ENCODE data around the gene ACAP2.
"Not testable (repeated sequence)": the region's sequence is repeated elsewhere in the genome, so short reads cannot be mapped to it uniquely, and the experiment has no call there.

The ACAP2 gene

GRCh38 chr3:195443391-195443989, 670 bp upstream of the ACAP2 start:
- no peak for DNase-seq

- peak; percentile 47 for DNase-seq
Measured at GRCh38 chr3:195441992-195442572, 738 bp downstream of the ACAP2 start.

GRCh38 chr3:195441476-195441991, 1.3 kb downstream of the ACAP2 start:
- DNase-seq, result no peak

- no peak for DNase-seq
Measured at GRCh38 chr3:195441051-195441450, 1.8 kb downstream of the ACAP2 start.

GRCh38 chr3:195440379-195440778, 2.4 kb downstream of the ACAP2 start:
- DNase-seq, result no peak

- DNase-seq, result no peak
Measured at GRCh38 chr3:195438371-195438770, 4.4 kb downstream of the ACAP2 start.

GRCh38 chr3:195425849-195426248, 17.0 kb downstream of the ACAP2 start:
- DNase-seq, result no peak

- no peak for DNase-seq
Measured at GRCh38 chr3:195423818-195424217, 19.0 kb downstream of the ACAP2 start.

- DNase-seq, result no peak
Measured at GRCh38 chr3:195421400-195421799, 21.4 kb downstream of the ACAP2 start.

- DNase-seq, result no peak
Measured at GRCh38 chr3:195416795-195417194, 26.0 kb downstream of the ACAP2 start.

GRCh38 chr3:195411836-195412235, 31.0 kb downstream of the ACAP2 start:
- no peak for DNase-seq

- no peak for DNase-seq
Measured at GRCh38 chr3:195410546-195410945, 32.3 kb downstream of the ACAP2 start.

GRCh38 chr3:195407531-195408409, 35.0 kb downstream of the ACAP2 start:
- DNase-seq, result no peak

- no peak for DNase-seq
Measured at GRCh38 chr3:195405651-195406050, 37.2 kb downstream of the ACAP2 start.

- DNase-seq, result no peak
Measured at GRCh38 chr3:195403841-195404408, 38.9 kb downstream of the ACAP2 start.

- DNase-seq, result no peak
Measured at GRCh38 chr3:195403244-195403643, 39.6 kb downstream of the ACAP2 start.

- no peak for DNase-seq
Measured at GRCh38 chr3:195401943-195402342, 40.9 kb downstream of the ACAP2 start.

GRCh38 chr3:195398460-195398859, 44.4 kb downstream of the ACAP2 start:
- not testable (repeated sequence) for DNase-seq

- no peak for DNase-seq
Measured at GRCh38 chr3:195397524-195397923, 45.3 kb downstream of the ACAP2 start.

GRCh38 chr3:195395208-195395816, 47.5 kb downstream of the ACAP2 start:
- DNase-seq, result no peak

GRCh38 chr3:195394700-195395099, 48.1 kb downstream of the ACAP2 start:
- no peak for DNase-seq

- DNase-seq, result no peak
Measured at GRCh38 chr3:195394024-195394423, 48.8 kb downstream of the ACAP2 start.

- no peak for DNase-seq
Measured at GRCh38 chr3:195388380-195388779, 54.4 kb downstream of the ACAP2 start.

All from stimulated activated CD4-positive, alpha-beta T cell treated with anti-CD3 and anti-CD28 coated beads, Interleukin-4, amount 100 ng/mL, for 24 hours (primary cell).